Measurements from ENCODE around the gene GALNT12.

- TF ChIP-seq CTCF (conservative IDR thresholded peaks at IDR 0.05) (no peak), EZH2 (IDR thresholded peaks at IDR 0.05; ENCODE audit: low read depth) (no peak)
Observed at GRCh38 chr9:98780059-98780749, 27.3 kb upstream of the GALNT12 start.

Measured in PC-9 (cell line).